ENCODE results near the gene SEMA6A.

DNA sequence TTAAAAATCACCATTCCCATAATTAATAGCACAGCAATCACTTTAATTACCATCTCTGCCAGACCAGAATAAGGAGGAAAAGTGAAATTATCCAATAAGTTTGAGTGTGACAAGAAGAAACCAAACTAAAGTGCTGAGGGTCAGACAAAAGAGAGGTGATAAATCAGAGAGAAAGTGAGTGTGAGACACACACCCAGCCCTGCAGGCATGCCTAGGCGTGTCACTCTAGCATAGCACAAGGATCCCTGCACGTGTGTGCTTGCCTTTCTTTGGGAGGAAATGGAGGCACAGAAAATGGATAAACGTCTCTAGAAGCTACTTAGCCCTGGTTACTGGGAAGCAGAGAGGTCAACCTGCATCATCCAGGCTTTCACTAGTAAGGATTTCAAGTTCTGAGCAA is 56.2 kb downstream of the SEMA6A start:
- TF ChIP-seq, protein P1, sequence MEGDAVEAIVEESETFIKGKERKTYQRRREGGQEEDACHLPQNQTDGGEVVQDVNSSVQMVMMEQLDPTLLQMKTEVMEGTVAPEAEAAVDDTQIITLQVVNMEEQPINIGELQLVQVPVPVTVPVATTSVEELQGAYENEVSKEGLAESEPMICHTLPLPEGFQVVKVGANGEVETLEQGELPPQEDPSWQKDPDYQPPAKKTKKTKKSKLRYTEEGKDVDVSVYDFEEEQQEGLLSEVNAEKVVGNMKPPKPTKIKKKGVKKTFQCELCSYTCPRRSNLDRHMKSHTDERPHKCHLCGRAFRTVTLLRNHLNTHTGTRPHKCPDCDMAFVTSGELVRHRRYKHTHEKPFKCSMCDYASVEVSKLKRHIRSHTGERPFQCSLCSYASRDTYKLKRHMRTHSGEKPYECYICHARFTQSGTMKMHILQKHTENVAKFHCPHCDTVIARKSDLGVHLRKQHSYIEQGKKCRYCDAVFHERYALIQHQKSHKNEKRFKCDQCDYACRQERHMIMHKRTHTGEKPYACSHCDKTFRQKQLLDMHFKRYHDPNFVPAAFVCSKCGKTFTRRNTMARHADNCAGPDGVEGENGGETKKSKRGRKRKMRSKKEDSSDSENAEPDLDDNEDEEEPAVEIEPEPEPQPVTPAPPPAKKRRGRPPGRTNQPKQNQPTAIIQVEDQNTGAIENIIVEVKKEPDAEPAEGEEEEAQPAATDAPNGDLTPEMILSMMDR (IDR thresholded peaks at IDR 0.05): no peak
- TF ChIP-seq POLR2A (IDR thresholded peaks at IDR 0.05): no peak
- TF ChIP-seq POLR2AphosphoS5 (IDR thresholded peaks at IDR 0.05): no peak

All from breast epithelium (tissue), 3 donors.